Measurements from ENCODE around the gene C2orf81. TPM values are rescaled to one million over a fixed set of nuclear protein-coding genes. Genes with fewer than 3 reads are reported as not detected.

Gene C2orf81
- total RNA-seq, 1 donor from 2014 or later = 1.8 TPM

- no peak overlapping the region for H2AFZ ChIP-seq (replicated peaks)
- H3K79me2 ChIP-seq (ENCODE audit: low read depth) = peaks cover 9% of the 10 kb centered on the region
- H3K27ac ChIP-seq = no peak overlapping the region
- no peaks in the 10 kb centered on the region for H3K36me3 ChIP-seq
- H3K9ac ChIP-seq = no peak overlapping the region
- H3K27ac Mint-ChIP-seq = no peak overlapping the region
- no peak overlapping the region for H3K4me3 ChIP-seq
- H4K20me1 ChIP-seq (ENCODE audit: low read depth) = no peaks in the 10 kb centered on the region
- peaks cover 1% of the 10 kb centered on the region for H3K36me3 Mint-ChIP-seq
- H3K9me3 ChIP-seq (ENCODE audit: low read depth) = no peaks in the 10 kb centered on the region
- H3K4me3 Mint-ChIP-seq = no peak overlapping the region
- H3F3A ChIP-seq (ENCODE audit: low read depth) = peaks cover 15% of the 10 kb centered on the region
- H3K4me1 ChIP-seq = no peaks in the 10 kb centered on the region
- TF ChIP-seq EZH2 (IDR thresholded peaks at IDR 0.05) (no peak), EZH2phosphoT487 (IDR thresholded peaks at IDR 0.05) (no peak)
- TF ChIP-seq, protein P1, sequence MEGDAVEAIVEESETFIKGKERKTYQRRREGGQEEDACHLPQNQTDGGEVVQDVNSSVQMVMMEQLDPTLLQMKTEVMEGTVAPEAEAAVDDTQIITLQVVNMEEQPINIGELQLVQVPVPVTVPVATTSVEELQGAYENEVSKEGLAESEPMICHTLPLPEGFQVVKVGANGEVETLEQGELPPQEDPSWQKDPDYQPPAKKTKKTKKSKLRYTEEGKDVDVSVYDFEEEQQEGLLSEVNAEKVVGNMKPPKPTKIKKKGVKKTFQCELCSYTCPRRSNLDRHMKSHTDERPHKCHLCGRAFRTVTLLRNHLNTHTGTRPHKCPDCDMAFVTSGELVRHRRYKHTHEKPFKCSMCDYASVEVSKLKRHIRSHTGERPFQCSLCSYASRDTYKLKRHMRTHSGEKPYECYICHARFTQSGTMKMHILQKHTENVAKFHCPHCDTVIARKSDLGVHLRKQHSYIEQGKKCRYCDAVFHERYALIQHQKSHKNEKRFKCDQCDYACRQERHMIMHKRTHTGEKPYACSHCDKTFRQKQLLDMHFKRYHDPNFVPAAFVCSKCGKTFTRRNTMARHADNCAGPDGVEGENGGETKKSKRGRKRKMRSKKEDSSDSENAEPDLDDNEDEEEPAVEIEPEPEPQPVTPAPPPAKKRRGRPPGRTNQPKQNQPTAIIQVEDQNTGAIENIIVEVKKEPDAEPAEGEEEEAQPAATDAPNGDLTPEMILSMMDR (IDR thresholded peaks at IDR 0.05) = no peak
- peaks cover 14% of the 10 kb centered on the region for H3K4me1 Mint-ChIP-seq
- H3K27me3 Mint-ChIP-seq (ENCODE audit: insufficient read depth, low read depth) = peaks cover 14% of the 10 kb centered on the region
- H3K27me3 ChIP-seq = peaks cover 7% of the 10 kb centered on the region
- no peak overlapping the region for H3K4me2 ChIP-seq
- H3K9me3 Mint-ChIP-seq = no peaks in the 10 kb centered on the region
- no peak for DNase-seq (ENCODE audit: low spot score)
These were observed 3.7 kb downstream of the C2orf81 start for GRCh38 chr2:74417763-74418162.

DNA sequence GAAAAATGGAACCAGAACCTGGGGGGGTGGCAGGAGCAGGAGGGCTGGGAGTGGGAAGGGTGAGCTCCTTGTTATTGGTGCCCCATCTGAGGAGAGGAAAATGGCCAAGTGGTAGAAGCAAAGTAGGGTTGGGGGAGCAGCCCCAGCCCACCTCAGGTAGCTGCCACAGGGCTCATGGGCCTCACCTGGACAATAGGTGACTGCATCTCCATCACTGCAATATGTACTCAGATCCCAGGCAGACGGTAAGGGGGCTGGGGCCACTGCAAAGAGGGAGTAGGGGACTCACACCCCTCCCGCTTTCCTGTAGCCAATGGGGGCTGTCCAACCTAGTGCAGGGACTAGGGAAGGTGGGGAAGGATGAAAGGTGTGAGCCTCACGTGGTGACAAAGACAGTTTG lies 4.2 kb downstream of the C2orf81 start:
- H3K36me3 Mint-ChIP-seq = no peaks in the 10 kb centered on the region
- no peak overlapping the region for H3K27ac Mint-ChIP-seq
- TF ChIP-seq, protein P1 (IDR thresholded peaks at IDR 0.05) = no peak
- TF ChIP-seq EZH2 (IDR thresholded peaks at IDR 0.05) = no peak
- TF ChIP-seq EZH2phosphoT487 (IDR thresholded peaks at IDR 0.05) = no peak
- Histone ChIP-seq H3K4me2 (no peak overlapping the region), H3F3A (ENCODE audit: low read depth) (peaks cover 12% of the 10 kb centered on the region), H3K27me3 (peaks cover 7% of the 10 kb centered on the region), H3K27ac (no peak overlapping the region), H3K36me3 (no peaks in the 10 kb centered on the region), H2AFZ (replicated peaks) (no peak overlapping the region), H3K9me3 (ENCODE audit: low read depth) (no peaks in the 10 kb centered on the region), H3K4me3 (no peak overlapping the region), H3K4me1 (no peaks in the 10 kb centered on the region), H3K79me2 (ENCODE audit: low read depth) (peaks cover 4% of the 10 kb centered on the region), H3K9ac (no peak overlapping the region), H4K20me1 (ENCODE audit: low read depth) (no peaks in the 10 kb centered on the region)
- H3K4me3 Mint-ChIP-seq = no peak overlapping the region
- H3K4me1 Mint-ChIP-seq = peaks cover 11% of the 10 kb centered on the region
- peaks cover 11% of the 10 kb centered on the region for H3K27me3 Mint-ChIP-seq (ENCODE audit: insufficient read depth, low read depth)
- no peak for DNase-seq (ENCODE audit: low spot score)
- no peaks in the 10 kb centered on the region for H3K9me3 Mint-ChIP-seq

GRCh38 chr2:74416778-74417177 lies 4.6 kb downstream of the C2orf81 start:
- no peak for TF ChIP-seq EZH2phosphoT487 (IDR thresholded peaks at IDR 0.05)
- Histone ChIP-seq H3K4me3 (no peak overlapping the region), H3K79me2 (ENCODE audit: low read depth) (no peaks in the 10 kb centered on the region), H2AFZ (replicated peaks) (no peak overlapping the region), H3F3A (ENCODE audit: low read depth) (peaks cover 11% of the 10 kb centered on the region), H4K20me1 (ENCODE audit: low read depth) (no peaks in the 10 kb centered on the region), H3K4me2 (no peak overlapping the region), H3K27ac (no peak overlapping the region), H3K9ac (no peak overlapping the region), H3K4me1 (no peaks in the 10 kb centered on the region), H3K36me3 (no peaks in the 10 kb centered on the region), H3K27me3 (peaks cover 7% of the 10 kb centered on the region), H3K9me3 (ENCODE audit: low read depth) (no peaks in the 10 kb centered on the region)
- H3K27me3 Mint-ChIP-seq (ENCODE audit: insufficient read depth, low read depth) = peaks cover 7% of the 10 kb centered on the region
- H3K27ac Mint-ChIP-seq = no peak overlapping the region
- H3K9me3 Mint-ChIP-seq = no peaks in the 10 kb centered on the region
- H3K36me3 Mint-ChIP-seq = no peaks in the 10 kb centered on the region
- H3K4me1 Mint-ChIP-seq = peaks cover 10% of the 10 kb centered on the region
- no peak overlapping the region for H3K4me3 Mint-ChIP-seq
- DNase-seq (ENCODE audit: low spot score) = no peak

DNA sequence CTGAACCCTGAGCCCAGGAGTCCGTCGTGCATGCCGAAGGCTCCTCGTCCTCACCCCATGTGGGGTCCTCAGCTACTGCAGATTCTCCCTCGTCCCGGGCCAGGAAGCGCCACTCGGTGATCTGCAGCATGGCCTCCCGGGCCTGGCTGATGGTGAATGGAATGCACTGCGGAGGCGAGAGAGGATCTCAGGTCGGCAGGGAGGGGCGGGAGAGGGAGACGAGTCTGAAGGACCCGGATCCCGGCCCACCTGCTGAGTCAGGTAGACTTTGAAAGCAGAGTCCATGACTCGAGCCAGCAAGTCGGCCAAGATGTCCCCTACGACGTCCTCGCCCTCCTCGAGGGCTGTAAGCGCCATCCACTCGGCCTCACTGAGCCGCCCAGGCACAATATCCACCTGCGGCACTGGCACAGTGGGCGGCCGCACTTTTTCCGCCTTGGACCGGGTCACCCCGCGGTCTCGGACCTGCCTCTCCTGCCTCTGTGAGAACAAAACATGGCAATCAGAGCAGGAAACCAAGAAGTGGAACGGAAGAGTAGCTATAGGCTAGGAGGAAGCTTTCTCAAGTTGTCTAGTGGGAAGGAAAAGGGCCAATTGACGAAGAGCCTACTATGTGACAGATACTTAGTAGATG lies 5.5 kb downstream of the C2orf81 start:
- Mint-ChIP-seq H3K4me3 (no peak overlapping the region), H3K27me3 (ENCODE audit: insufficient read depth, low read depth) (peaks cover 5% of the 10 kb centered on the region), H3K4me1 (peaks cover 7% of the 10 kb centered on the region), H3K27ac (no peak overlapping the region), H3K36me3 (no peaks in the 10 kb centered on the region), H3K9me3 (no peaks in the 10 kb centered on the region)
- H4K20me1 ChIP-seq (ENCODE audit: low read depth) = no peaks in the 10 kb centered on the region
- TF ChIP-seq EZH2 (IDR thresholded peaks at IDR 0.05) (no peak), EZH2phosphoT487 (IDR thresholded peaks at IDR 0.05) (no peak)
- TF ChIP-seq, protein P1 (IDR thresholded peaks at IDR 0.05) = no peak
- no peak overlapping the region for H3K4me2 ChIP-seq
- DNase-seq (ENCODE audit: low spot score) = no peak
- H3K9ac ChIP-seq = no peak overlapping the region
- no peaks in the 10 kb centered on the region for H3K79me2 ChIP-seq (ENCODE audit: low read depth)
- H3K27ac ChIP-seq = no peak overlapping the region
- peaks cover 5% of the 10 kb centered on the region for H3F3A ChIP-seq (ENCODE audit: low read depth)
- H3K4me3 ChIP-seq = no peak overlapping the region
- H3K36me3 ChIP-seq = no peaks in the 10 kb centered on the region
- peaks cover 7% of the 10 kb centered on the region for H3K27me3 ChIP-seq
- H3K4me1 ChIP-seq = no peaks in the 10 kb centered on the region
- H3K9me3 ChIP-seq (ENCODE audit: low read depth) = no peaks in the 10 kb centered on the region
- no peak overlapping the region for H2AFZ ChIP-seq (replicated peaks)
